OCI-LY3 (cell line): ENCODE measurements around the gene RNF38.

Source experiments
- CTCF ChIP-seq: fragments of 200-600, 300-600 bp; sonication (generic); IDR thresholded peaks from 2 replicates; pipeline ENCODE4 v1.5.1; 2014; ENCODE audit warnings: antibody characterized with exemption, low read length, low read depth
- EZH2phosphoT487 ChIP-seq: fragments of 200-600 bp; shearing (Covaris generic); IDR thresholded peaks from 2 replicates; pipeline ENCODE4 v1.6.1; 2018; ENCODE audit warnings: antibody characterized with exemption, mixed run types, low read depth

- TF ChIP-seq CTCF (no peak), EZH2phosphoT487 (no peak)
These were observed 42.4 kb downstream of the RNF38 start for GRCh38 chr9:36357639-36358038.
